Kidney (tissue), 14 donors: Measurements from ENCODE around the gene VDR. TPM values are rescaled to one million over a fixed set of nuclear protein-coding genes. Genes with fewer than 3 reads are reported as not detected.

ENCODE experiments used
- DNase-seq, 5 donors: peaks; one replicate each; pipeline ENCODE4 v3.0.0-alpha.2; 2013 to 2020
- FAIRE-seq: peaks from 2 replicates; lab custom pipeline; 2012; peaks lifted over from hg19 to GRCh38; lab: Jason Lieb, UNC
- H3K27ac ChIP-seq, 2 donors: one replicate each; pipeline ENCODE4 v1.7.0; 2013; ENCODE audit warnings: low read depth in 2 of 2, low read length in 2 of 2, inconsistent platforms in 1 of 2
- H3K27me3 ChIP-seq: one replicate; pipeline ENCODE4 v1.7.1; 2013; ENCODE audit warnings: low read length, inconsistent platforms; ENCODE audit not compliant: control insufficient read depth, insufficient read depth
- H3K36me3 ChIP-seq, 3 donors: one replicate each; pipeline versions ENCODE4 v1.7.0 to v1.7.1; 2013; ENCODE audit warnings: low read length in 3 of 3, control low read depth in 1 of 3, inconsistent platforms in 1 of 3; ENCODE audit not compliant: insufficient read depth in 3 of 3, control insufficient read depth in 2 of 3
- H3K4me1 ChIP-seq, 3 donors: one replicate each; pipeline versions ENCODE4 v1.7.0 to v1.7.1; 2013; ENCODE audit warnings: low read length in 3 of 3, inconsistent platforms in 1 of 3, low read depth in 1 of 3; ENCODE audit not compliant: control insufficient read depth in 2 of 3, insufficient read depth in 2 of 3
- H3K4me3 ChIP-seq, 3 donors: one replicate each; pipeline versions ENCODE4 v1.7.0 to v1.8.1; 2013; ENCODE audit warnings: low read length in 3 of 3, control low read depth in 1 of 3, inconsistent platforms in 1 of 3
- H3K9ac ChIP-seq, 3 donors: one replicate each; pipeline versions ENCODE4 v1.7.0 to v1.7.1; 2013; ENCODE audit warnings: low read length in 3 of 3, control low read depth in 1 of 3, inconsistent platforms in 1 of 3
- H3K9me3 ChIP-seq, 3 donors: one replicate each; pipeline versions ENCODE4 v1.7.0 to v1.7.1; 2013; ENCODE audit warnings: low read length in 3 of 3, control low read depth in 1 of 3, inconsistent platforms in 1 of 3; ENCODE audit not compliant: control insufficient read depth in 2 of 3, insufficient read depth in 1 of 3
- CTCF ChIP-seq: IDR thresholded peaks from 3 replicates; pipeline ENCODE4 v1.5.1; 2012; ENCODE audit warnings: mild to moderate bottlenecking, moderate library complexity, borderline replicate concordance; ENCODE audit not compliant: insufficient read depth; ENCODE audit errors: extremely low read depth
- intact Hi-C: fragments of 100-400 bp; cut with DNase I; formaldehyde crosslinking; loops from one replicate; pipeline ENCODE4 v1.11.1; 2022
- polyA plus RNA-seq: library from polyadenylated mRNA; stranded (reverse); fragments of 350-450 nt; fragmentation: Illumina TruSeq; extraction: RNeasy Lipid Tissue Mini Kit (QIAGEN cat#74804); gene quantifications from one replicate; pipeline ENCODE4 v1.2.3, GENCODE V29; 2014; ENCODE audit warnings: low read depth, low replicate concordance; ENCODE audit not compliant: insufficient read depth
- total RNA-seq: library from RNA; stranded (reverse); fragmentation: NEBNext Ultra II Directional; extraction: Animal tissue kit (Norgen Biotek cat#: 25700); gene quantifications from one replicate; pipeline ENCODE4 v1.2.1, GENCODE V29; 2021
- donor health status: control.
- donor health status: control.
- donor health status: control.
- donor health status: control.
- donor health status: control.
- donor health status: DM: yes; HTN: yes; CAD: no.
- donor health status: Normal renal cell carcinoma (clear cell type).

The VDR gene
- total and polyA plus RNA-seq, 2 donors from 2014 or later: 14.8 to 19.1 TPM

GRCh38 chr12:47945341-47945728 lies 40.5 kb upstream of the VDR start:
- Histone ChIP-seq H3K36me3 (no peaks in the 10 kb centered on the region), H3K9me3 (no peaks in the 10 kb centered on the region), H3K4me3 (no peak overlapping the region), H3K9ac (no peak overlapping the region), H3K27ac (no peak overlapping the region), H3K27me3 (no peaks in the 10 kb centered on the region), H3K4me1 (peaks cover 0 to 46% (median 13%) of the 10 kb centered on the region in 3 donors)
- intact Hi-C loops: no loop called here
- no peak for TF ChIP-seq CTCF
- FAIRE-seq (no peak), DNase-seq (no peak)

GRCh38 chr12:47944685-47945340 lies 40.0 kb upstream of the VDR start:
- Histone ChIP-seq H3K36me3 (no peaks in the 10 kb centered on the region), H3K4me3 (peak overlapping the region in 1 of 3 donors; percentile 33), H3K27me3 (no peaks in the 10 kb centered on the region), H3K4me1 (peaks cover 0 to 46% (median 13%) of the 10 kb centered on the region in 3 donors), H3K27ac (no peak overlapping the region), H3K9ac (no peak overlapping the region), H3K9me3 (no peaks in the 10 kb centered on the region)
- no peak for TF ChIP-seq CTCF
- FAIRE-seq: no peak
- intact Hi-C loops: no loop called here
- peak in 1 of 5 donors; percentile 27 for DNase-seq

- TF ChIP-seq CTCF: no peak
- DNase-seq (peak in 1 of 5 donors; percentile 50), FAIRE-seq (no peak)
- H3K9ac ChIP-seq: no peak overlapping the region
- intact Hi-C loops: no loop called here
- H3K4me3 ChIP-seq: peak overlapping the region in 1 of 3 donors; percentile 54
- H3K27me3 ChIP-seq: no peaks in the 10 kb centered on the region
- no peaks in the 10 kb centered on the region for H3K36me3 ChIP-seq
- H3K9me3 ChIP-seq: no peaks in the 10 kb centered on the region
- peaks cover 0 to 43% (median 13%) of the 10 kb centered on the region in 3 donors for H3K4me1 ChIP-seq
- peak overlapping the region; percentile 79 to 85 for H3K27ac ChIP-seq
Measured at GRCh38 chr12:47943623-47944340, 39.0 kb upstream of the VDR start.
